GM12878 (cell line): Measurements from ENCODE around the gene BTNL9.

ENCODE experiments used
- BCL3 ChIP-seq: IDR thresholded peaks from 2 replicates; pipeline ENCODE4 v1.6.1; 2011; ENCODE audit warnings: borderline replicate concordance, low read depth, mild to moderate bottlenecking, moderate library complexity, low read length; ENCODE audit not compliant: insufficient read depth, poor library complexity, severe bottlenecking
- CEBPB ChIP-seq, 2 experiments: fragments of 150-350 bp in 1 of 2; IDR thresholded peaks; 2 replicates each; pipeline ENCODE4 v1.6.1; 2012 to 2014; ENCODE audit warnings: low read depth in 2 of 2, low read length in 2 of 2, borderline replicate concordance in 1 of 2, inconsistent platforms in 1 of 2
- CTCF ChIP-seq, 3 experiments: IDR thresholded peaks in 2 of 3; conservative IDR thresholded peaks in 1 of 3; 2 replicates each; pipeline ENCODE4 v1.5.1; 2011; ENCODE audit warnings: low read depth in 3 of 3, low read length in 3 of 3, mild to moderate bottlenecking in 3 of 3, control low read depth in 2 of 3, moderate library complexity in 2 of 3, inconsistent platforms in 1 of 3, mixed read lengths in 1 of 3; ENCODE audit not compliant: control insufficient read depth in 2 of 3, insufficient read depth in 1 of 3; ENCODE audit errors: extremely low read depth in 1 of 3
- FOXM1 ChIP-seq: IDR thresholded peaks from 2 replicates; pipeline ENCODE4 v1.6.1; 2012; ENCODE audit warnings: low read depth, mild to moderate bottlenecking, inconsistent platforms, low read length, moderate library complexity
- POLR2A ChIP-seq: IDR thresholded peaks from 2 replicates; pipeline ENCODE4 v1.6.1; 2011; ENCODE audit warnings: low read depth, mild to moderate bottlenecking, low read length
- POLR2AphosphoS2 ChIP-seq: IDR thresholded peaks from 2 replicates; pipeline ENCODE4 v1.6.1; 2011; ENCODE audit warnings: low read depth, mild to moderate bottlenecking, low read length, improper control_type of control experiment, moderate library complexity
- RAD21 ChIP-seq: IDR thresholded peaks from 2 replicates; pipeline ENCODE4 v1.6.1; 2011; ENCODE audit warnings: mild to moderate bottlenecking, low read depth, low read length, moderate library complexity; ENCODE audit not compliant: insufficient read depth
- SMAD1 ChIP-seq: fragments of 450-650 bp; IDR thresholded peaks from 2 replicates; pipeline ENCODE4 v1.6.1; 2018; ENCODE audit warnings: mild to moderate bottlenecking, low read depth; ENCODE audit not compliant: partially characterized antibody
- SP1 ChIP-seq: IDR thresholded peaks from one replicate; pipeline ENCODE4 v1.6.1; 2011; ENCODE audit warnings: low read depth, low read length
- TAF1 ChIP-seq: IDR thresholded peaks from 2 replicates; pipeline ENCODE4 v1.6.1; 2011; ENCODE audit warnings: mild to moderate bottlenecking, low read depth, low read length, borderline replicate concordance
- TF ChIP-seq, protein P1 (sequence below): IDR thresholded peaks from 2 replicates; pipeline ENCODE4 v1.6.1; 2012; ENCODE audit warnings: low read length, inconsistent platforms

- TF ChIP-seq CEBPB (IDR thresholded peaks at IDR 0.05; ENCODE audit: borderline replicate concordance in 1 of 2, low read depth in 2 of 2, low read length in 2 of 2) = no peak
- TF ChIP-seq, protein P1, sequence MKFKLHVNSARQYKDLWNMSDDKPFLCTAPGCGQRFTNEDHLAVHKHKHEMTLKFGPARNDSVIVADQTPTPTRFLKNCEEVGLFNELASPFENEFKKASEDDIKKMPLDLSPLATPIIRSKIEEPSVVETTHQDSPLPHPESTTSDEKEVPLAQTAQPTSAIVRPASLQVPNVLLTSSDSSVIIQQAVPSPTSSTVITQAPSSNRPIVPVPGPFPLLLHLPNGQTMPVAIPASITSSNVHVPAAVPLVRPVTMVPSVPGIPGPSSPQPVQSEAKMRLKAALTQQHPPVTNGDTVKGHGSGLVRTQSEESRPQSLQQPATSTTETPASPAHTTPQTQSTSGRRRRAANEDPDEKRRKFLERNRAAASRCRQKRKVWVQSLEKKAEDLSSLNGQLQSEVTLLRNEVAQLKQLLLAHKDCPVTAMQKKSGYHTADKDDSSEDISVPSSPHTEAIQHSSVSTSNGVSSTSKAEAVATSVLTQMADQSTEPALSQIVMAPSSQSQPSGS = no peak
- no peak for TF ChIP-seq CTCF (IDR thresholded peaks at IDR 0.05 in 2 of 3, conservative IDR thresholded peaks at IDR 0.05 in 1 of 3; ENCODE audit: control insufficient read depth in 2 of 3, extremely low read depth in 1 of 3, insufficient read depth in 1 of 3, low read depth in 3 of 3, low read length in 3 of 3)
- TF ChIP-seq POLR2A = no peak
- TF ChIP-seq SP1 = no peak
- no peak for TF ChIP-seq POLR2AphosphoS2
- TF ChIP-seq BCL3 = no peak
- TF ChIP-seq TAF1 = no peak
- no peak for TF ChIP-seq RAD21
- TF ChIP-seq FOXM1 = no peak
- TF ChIP-seq SMAD1 = no peak
Measured at GRCh38 chr5:181071257-181071656, 31.2 kb downstream of the BTNL9 start.
